Fibroblast of the conjunctiva (primary cell): ENCODE measurements around the gene ITGAV.

Source experiments
- DNase-seq: peaks from one replicate; pipeline ENCODE4 v3.0.0-alpha.2; 2010; ENCODE audit warnings: low read depth

Gene ITGAV

DNA sequence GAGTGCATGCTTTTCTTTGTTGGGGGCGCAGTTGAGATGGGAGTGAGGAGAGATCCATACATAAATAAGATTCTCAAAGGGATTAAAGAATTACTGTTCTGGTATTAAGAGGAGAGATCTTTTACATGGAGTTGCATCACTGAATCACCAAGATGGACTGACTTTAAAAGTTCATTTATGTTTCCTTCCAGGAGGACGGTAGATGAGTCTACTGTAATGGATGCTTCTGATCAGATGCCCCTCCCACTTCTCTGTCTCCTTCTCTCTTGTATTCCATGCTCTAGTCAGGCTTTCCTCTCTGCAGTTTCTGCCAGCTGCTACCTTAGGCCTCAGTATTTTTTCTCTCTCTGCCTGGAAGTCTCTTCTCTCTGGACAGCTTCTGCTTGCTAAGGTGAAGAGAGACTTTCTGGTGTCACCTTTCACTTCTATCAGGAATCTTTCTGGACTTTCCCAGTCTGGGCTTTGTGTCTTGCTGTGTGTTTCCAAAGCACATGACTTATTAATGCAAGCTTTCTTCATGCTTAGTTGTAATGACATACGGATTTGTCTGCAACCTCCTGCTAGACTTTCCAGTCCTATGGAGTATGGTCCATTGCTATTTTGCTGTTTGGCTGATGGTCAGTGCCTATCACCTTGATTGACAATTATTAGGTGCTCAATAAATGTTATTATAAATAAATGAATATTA lies 127.6 kb downstream of the ITGAV start:
- peak; percentile 16 for DNase-seq

DNA sequence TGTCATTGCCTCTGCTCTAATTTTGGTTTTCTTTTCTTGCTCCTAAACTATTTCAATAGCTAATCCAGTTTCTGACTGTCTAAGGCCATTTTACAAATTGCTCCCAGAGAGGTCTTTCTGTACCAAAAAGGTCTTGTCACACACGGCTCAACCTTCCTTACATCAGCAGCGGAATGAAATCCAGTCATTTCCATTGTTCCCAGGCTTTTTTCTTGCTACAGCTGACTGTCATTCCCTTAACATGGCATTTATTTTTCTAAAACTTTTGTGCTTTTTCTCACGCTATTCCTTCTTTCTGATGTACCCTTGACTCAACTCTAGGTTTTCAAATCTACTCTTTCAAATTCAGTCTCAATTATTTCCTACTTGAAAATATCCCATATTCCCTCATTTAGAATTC lies 128.3 kb downstream of the ITGAV start:
- DNase-seq: no peak

DNA sequence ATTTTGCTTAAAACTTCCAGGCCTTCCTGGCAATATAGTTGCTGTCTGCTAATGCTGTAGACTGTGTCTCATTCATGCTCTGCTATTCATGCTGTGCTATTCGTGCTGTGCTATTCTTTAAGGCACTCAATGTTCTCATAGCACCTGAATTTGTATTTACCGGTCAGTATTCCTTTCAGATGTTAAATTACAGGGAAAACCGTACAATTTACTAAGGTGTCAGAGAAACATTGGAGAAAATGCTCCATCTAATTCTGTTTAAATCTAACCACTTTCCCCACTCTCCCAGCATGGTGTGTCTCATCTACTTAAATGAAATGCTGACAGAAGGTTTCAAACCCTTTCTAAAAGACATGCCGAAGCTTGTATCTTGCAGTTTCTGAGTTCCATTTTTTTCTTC lies 129.0 kb downstream of the ITGAV start:
- DNase-seq: no peak

DNA sequence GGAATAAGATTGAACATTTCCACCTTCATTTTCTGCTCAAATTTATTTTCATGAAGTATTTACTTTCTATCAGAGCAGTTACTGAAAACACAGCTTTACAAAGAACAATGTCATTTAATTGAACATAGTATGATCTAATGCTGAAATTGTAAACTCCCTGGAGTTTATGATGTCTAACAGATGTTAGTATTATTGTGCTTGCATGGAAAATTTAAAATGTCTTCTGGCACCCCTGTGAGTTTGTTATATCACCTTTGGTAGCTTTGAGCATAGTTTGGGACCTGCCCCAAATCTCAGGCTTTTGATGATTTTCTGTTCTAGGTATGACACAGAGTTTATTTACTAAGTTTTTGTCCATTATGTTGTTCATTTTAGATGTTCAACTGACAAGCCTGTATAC lies 132.1 kb downstream of the ITGAV start:
- DNase-seq: no peak

DNA sequence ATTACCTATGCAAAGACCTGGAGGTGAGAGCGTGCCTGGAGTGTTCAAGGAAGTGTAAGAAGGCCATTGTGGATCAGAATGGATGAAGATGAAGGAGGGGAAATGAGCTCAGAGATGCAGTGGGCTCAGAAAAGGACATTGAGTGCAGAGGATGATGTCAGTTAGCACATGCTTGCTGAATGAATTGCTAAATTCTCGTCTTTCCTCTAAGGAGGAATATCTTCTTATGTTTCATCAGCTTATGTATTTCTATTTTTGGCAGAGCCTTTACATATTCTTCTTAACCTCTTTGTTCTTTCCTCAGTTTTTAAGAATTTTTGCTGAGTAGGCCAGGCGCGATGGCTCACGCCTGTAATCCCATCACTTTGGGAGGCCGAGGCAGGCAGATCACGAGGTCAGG lies 134.9 kb downstream of the ITGAV start:
- DNase-seq: peak; percentile 9

DNA sequence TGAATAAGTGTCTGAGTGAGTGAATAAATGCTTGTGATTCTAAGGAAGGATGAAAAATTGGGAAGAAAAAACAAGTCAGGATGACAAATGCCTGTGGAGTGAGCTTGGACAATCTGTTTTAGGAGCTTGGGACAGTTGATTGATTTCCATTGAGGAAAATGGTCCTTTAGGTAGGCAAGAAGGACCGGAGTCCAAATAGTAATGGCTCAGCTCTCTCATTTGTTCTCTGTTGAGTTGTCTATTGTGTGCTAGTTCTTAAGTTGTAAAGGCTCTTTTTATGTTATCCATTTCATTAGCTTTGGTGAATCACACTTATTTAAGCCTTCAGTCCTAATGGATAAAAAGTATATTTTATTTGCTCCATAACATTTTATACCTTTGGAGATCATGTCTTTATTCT lies 135.9 kb downstream of the ITGAV start:
- no peak for DNase-seq

DNA sequence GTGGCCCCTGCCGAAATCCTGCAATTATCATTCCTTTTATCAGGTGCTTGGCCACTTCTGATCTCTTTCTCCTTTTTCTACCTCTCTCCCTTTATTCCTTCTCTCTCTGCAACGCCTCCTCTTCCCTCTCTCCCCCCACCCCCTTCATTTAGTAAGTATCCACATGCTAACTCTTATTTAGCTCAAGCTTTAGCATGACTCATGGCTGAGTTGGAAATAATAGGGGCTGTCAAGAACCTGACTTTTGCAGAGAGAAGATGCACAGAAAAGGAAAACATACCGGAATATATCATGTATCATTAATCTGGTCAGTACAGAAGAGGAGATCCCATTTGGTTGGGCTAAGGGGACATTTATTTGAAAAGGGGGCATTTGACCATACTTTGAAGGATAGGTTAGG lies 137.1 kb downstream of the ITGAV start:
- no peak for DNase-seq

DNA sequence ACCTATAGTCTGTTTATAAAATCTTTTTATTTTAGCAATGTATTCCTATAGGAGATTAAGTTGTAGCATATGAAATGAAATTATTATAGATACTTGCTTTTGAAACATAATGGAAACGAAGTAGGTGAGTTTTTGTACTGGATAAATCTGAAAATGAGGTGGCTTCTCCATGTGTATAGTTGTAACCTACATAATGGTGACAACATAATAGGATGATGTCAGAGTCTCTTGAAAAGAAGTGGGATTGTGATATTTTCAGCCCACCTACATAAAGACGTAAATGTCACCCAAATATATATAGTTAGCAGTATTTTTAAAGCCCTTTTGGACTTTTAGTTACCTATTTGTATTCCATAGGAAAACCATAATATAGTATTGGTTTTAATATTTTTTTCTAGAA lies 138.8 kb downstream of the ITGAV start:
- DNase-seq: no peak
